SK-N-SH (cell line): Measurements from ENCODE around the gene CRLF1. TPM values are rescaled to one million over a fixed set of nuclear protein-coding genes. Genes with fewer than 3 reads are reported as not detected.

Experiments
- CTCF ChIA-PET: fragments of 300-600, 350-600 bp; formaldehyde crosslinking; extraction: SDS; loops from one replicate; lab custom pipeline; 2021; lab: Yijun Ruan, JAX
- POLR2A ChIA-PET: fragments of 350-600 bp; sonication (Branson Sonifier 250); formaldehyde crosslinking; extraction: SDS; loops from one replicate; lab custom pipeline; 2020; ENCODE audit warnings: antibody characterized with exemption, inconsistent platforms; lab: Yijun Ruan, JAX
- DNase-seq: peaks from one replicate; pipeline ENCODE4 v3.0.0; 2012
- H2AFZ ChIP-seq: fragments of 200-600 bp; sonication (generic); 2 replicates; pipeline ENCODE4 v1.8.1; 2016; ENCODE audit warnings: antibody characterized with exemption, mild to moderate bottlenecking, low read depth
- H3F3A ChIP-seq: fragments of 200-600 bp; sonication (generic); replicated peaks from 2 replicates; pipeline ENCODE3; 2016; ENCODE audit warnings: antibody characterized with exemption, mild to moderate bottlenecking; ENCODE audit not compliant: insufficient read depth
- H3K27ac ChIP-seq, 2 experiments: fragments of 200-500 bp in 1 of 2; fragments of 200-600 bp in 1 of 2; sonication (Bioruptor generic) in 1 of 2; sonication (generic), shearing (Covaris generic) in 1 of 2; 2 replicates each; pipeline versions ENCODE4 v1.5.1 to v1.6.1; 2014 to 2016; ENCODE audit warnings: low read depth in 2 of 2, inconsistent platforms in 1 of 2, low read length in 1 of 2, mild to moderate bottlenecking in 1 of 2, mixed read lengths in 1 of 2
- H3K27me3 ChIP-seq: fragments of 200-600 bp; sonication (generic), shearing (Covaris generic); 2 replicates; pipeline ENCODE4 v1.6.1; 2016; ENCODE audit warnings: mixed run types; ENCODE audit not compliant: insufficient read depth
- H3K36me3 ChIP-seq, 2 experiments: fragments of 200-500 bp in 1 of 2; fragments of 200-600 bp in 1 of 2; sonication (Bioruptor generic) in 1 of 2; sonication (generic) in 1 of 2; replicated peaks in 1 of 2; 2 replicates each; pipeline versions ENCODE3 to v1.5.1; 2014 to 2016; ENCODE audit warnings: low read length in 1 of 2, mild to moderate bottlenecking in 1 of 2; ENCODE audit not compliant: insufficient read depth in 2 of 2, control insufficient read depth in 1 of 2
- H3K4me1 ChIP-seq, 2 experiments: fragments of 200-500 bp in 1 of 2; fragments of 200-600 bp in 1 of 2; sonication (Bioruptor generic) in 1 of 2; sonication (generic), shearing (Covaris generic) in 1 of 2; 2 replicates each; pipeline versions ENCODE4 v1.5.1 to v1.6.1; 2014 to 2016; ENCODE audit warnings: low read depth in 1 of 2, low read length in 1 of 2, mixed run types in 1 of 2; ENCODE audit not compliant: insufficient read depth in 2 of 2, control insufficient read depth in 1 of 2
- H3K4me2 ChIP-seq: fragments of 200-600 bp; sonication (generic), shearing (Covaris generic); 2 replicates; pipeline ENCODE4 v1.6.1; 2017; ENCODE audit warnings: mixed run types
- H3K4me3 ChIP-seq, 2 experiments: fragments of 200-500 bp in 1 of 2; fragments of 200-600 bp in 1 of 2; sonication (Bioruptor generic) in 1 of 2; sonication (generic), shearing (Covaris generic) in 1 of 2; 2 replicates each; pipeline versions ENCODE4 v1.5.1 to v1.8.1; 2014 to 2016; ENCODE audit warnings: low read depth in 2 of 2, inconsistent platforms in 1 of 2, low read length in 1 of 2, mild to moderate bottlenecking in 1 of 2, mixed read lengths in 1 of 2, moderate library complexity in 1 of 2
- H3K79me2 ChIP-seq: fragments of 200-600 bp; sonication (generic); 2 replicates; pipeline ENCODE4 v1.8.1; 2017; ENCODE audit warnings: mild to moderate bottlenecking; ENCODE audit not compliant: insufficient read depth
- H3K9ac ChIP-seq: fragments of 200-600 bp; sonication (generic); 2 replicates; pipeline ENCODE4 v1.6.1; 2017; ENCODE audit warnings: mixed run types
- H3K9me2 ChIP-seq: fragments of 200-600 bp; sonication (generic); 2 replicates; pipeline ENCODE4 v1.6.1; 2017; ENCODE audit warnings: mixed run types
- H3K9me3 ChIP-seq: fragments of 200-600 bp; sonication (generic); 2 replicates; pipeline ENCODE4 v1.6.1; 2017; ENCODE audit warnings: mixed run types, mild to moderate bottlenecking, moderate library complexity
- H4K20me1 ChIP-seq: fragments of 200-600 bp; sonication (generic); 2 replicates; pipeline ENCODE4 v1.6.1; 2017; ENCODE audit warnings: mild to moderate bottlenecking, mixed run types; ENCODE audit not compliant: insufficient read depth
- FOXJ3 ChIP-seq: sonication (generic); formaldehyde crosslinking; IDR thresholded peaks from 2 replicates; pipeline ENCODE4 v1.5.1; 2020; ENCODE audit warnings: mild to moderate bottlenecking, missing genetic modification reagents
- MEF2A ChIP-seq: IDR thresholded peaks from 2 replicates; pipeline ENCODE4 v1.4.0; 2012; ENCODE audit warnings: low read depth, borderline replicate concordance
- NRF1 ChIP-seq: IDR thresholded peaks from 2 replicates; pipeline ENCODE4 v1.6.1; 2012; ENCODE audit warnings: low read depth, mild to moderate bottlenecking, low read length
- RFX5 ChIP-seq: IDR thresholded peaks from 2 replicates; pipeline ENCODE4 v1.6.1; 2012; ENCODE audit warnings: mild to moderate bottlenecking, improper control_type of control experiment, low read length
- YY1 ChIP-seq: IDR thresholded peaks from 2 replicates; pipeline ENCODE4 v1.4.0; 2012; ENCODE audit warnings: low read depth, mild to moderate bottlenecking
- WGBS: methylation state at CpG from one replicate; pipeline ENCODE4 v1.1.6; 2017; ENCODE audit warnings: low lambda C conversion rate; 5-methylcytosine and 5-hydroxymethylcytosine counted together
- polyA plus RNA-seq, 3 experiments: library from polyadenylated mRNA; depleted of rRNA; stranded (reverse); fragments of >200 nt; gene quantifications; 2 replicates each; pipeline ENCODE4 v1.2.3, GENCODE V29; 2012
- TF ChIP-seq, protein P1 (sequence below): IDR thresholded peaks from 2 replicates; pipeline ENCODE4 v1.6.1; 2012; ENCODE audit warnings: mild to moderate bottlenecking, low read depth, low read length, moderate library complexity
- TF ChIP-seq, protein P2 (sequence below): fragments of 150-350 bp; IDR thresholded peaks from 2 replicates; pipeline ENCODE4 v1.6.1; 2017; ENCODE audit warnings: antibody characterized with exemption, low read length, low read depth, borderline replicate concordance
- TF ChIP-seq, protein P3 (sequence below): fragments of 150-350 bp; IDR thresholded peaks from 2 replicates; pipeline ENCODE4 v1.6.1; 2016; ENCODE audit warnings: mild to moderate bottlenecking, low read depth, low read length

CRLF1 gene
- polyA plus RNA-seq, 1 of the 3 experiments (the other 2 are of a cell fraction): 0.71 TPM

DNA sequence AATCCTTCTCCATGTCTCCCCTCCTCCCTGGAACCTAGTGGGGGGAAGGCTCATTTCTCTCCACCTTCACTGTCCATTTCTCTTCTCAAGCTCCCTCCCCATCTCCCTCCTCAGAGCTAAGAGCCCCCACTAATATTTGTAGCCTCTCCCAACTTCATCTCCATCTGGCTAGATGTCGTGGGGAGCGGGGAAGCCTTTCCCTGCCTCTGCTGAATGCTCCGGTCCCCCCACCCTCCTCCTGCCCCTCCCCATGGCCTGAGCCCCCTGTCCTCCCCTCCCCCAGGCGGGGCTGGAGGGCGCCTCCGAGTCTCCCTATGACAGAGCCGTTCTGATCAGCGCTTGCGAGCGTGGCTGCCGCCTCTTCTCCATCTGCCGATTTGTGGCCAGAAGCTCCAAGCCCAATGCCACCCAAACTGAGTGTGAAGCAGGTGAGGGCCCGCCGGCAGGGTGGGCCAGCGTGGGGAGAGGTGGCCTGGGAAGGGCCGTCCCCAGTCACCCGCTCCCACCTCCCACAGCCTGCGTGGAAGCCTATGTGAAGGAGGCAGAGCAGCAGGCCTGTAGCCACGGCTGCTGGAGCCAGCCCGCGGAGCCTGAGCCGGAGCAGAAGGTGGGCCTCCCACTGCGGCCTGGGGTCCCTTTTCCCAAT lies 7.1 kb upstream of the CRLF1 start:
- Histone ChIP-seq H3K27ac (no peak overlapping the region), H3K4me3 (peak overlapping the region in 1 of 2 experiments; percentile 78; a peak in 1 of 4 replicates), H3K4me2 (peak overlapping the region; percentile 99), H3K9ac (no peak overlapping the region), H3F3A (peaks cover 14% of the 10 kb centered on the region), H4K20me1 (no peaks in the 10 kb centered on the region), H3K36me3 (no peaks in the 10 kb centered on the region), H3K9me3 (no peaks in the 10 kb centered on the region), H3K4me1 (peaks cover 15 to 19% of the 10 kb centered on the region in 2 experiments; a peak in 2 of 4 replicates), H3K9me2 (no peaks in the 10 kb centered on the region), H3K79me2 (no peaks in the 10 kb centered on the region), H2AFZ (no peak overlapping the region), H3K27me3 (peaks cover 36% of the 10 kb centered on the region)
- ChIA-PET CTCF (interaction anchor here (0.7 to 2.2 kb wide), 5 partner anchors 11 to 252 kb away, joined by 3 to 9 read pairs (median 4); no protein-coding TSS in a partner anchor), POLR2A (interaction anchor here (1.9 kb wide), 1 partner anchor 24 kb away, joined by 9 read pairs; no protein-coding TSS in a partner anchor)
- DNase-seq: no peak
- TF ChIP-seq, protein P1, sequence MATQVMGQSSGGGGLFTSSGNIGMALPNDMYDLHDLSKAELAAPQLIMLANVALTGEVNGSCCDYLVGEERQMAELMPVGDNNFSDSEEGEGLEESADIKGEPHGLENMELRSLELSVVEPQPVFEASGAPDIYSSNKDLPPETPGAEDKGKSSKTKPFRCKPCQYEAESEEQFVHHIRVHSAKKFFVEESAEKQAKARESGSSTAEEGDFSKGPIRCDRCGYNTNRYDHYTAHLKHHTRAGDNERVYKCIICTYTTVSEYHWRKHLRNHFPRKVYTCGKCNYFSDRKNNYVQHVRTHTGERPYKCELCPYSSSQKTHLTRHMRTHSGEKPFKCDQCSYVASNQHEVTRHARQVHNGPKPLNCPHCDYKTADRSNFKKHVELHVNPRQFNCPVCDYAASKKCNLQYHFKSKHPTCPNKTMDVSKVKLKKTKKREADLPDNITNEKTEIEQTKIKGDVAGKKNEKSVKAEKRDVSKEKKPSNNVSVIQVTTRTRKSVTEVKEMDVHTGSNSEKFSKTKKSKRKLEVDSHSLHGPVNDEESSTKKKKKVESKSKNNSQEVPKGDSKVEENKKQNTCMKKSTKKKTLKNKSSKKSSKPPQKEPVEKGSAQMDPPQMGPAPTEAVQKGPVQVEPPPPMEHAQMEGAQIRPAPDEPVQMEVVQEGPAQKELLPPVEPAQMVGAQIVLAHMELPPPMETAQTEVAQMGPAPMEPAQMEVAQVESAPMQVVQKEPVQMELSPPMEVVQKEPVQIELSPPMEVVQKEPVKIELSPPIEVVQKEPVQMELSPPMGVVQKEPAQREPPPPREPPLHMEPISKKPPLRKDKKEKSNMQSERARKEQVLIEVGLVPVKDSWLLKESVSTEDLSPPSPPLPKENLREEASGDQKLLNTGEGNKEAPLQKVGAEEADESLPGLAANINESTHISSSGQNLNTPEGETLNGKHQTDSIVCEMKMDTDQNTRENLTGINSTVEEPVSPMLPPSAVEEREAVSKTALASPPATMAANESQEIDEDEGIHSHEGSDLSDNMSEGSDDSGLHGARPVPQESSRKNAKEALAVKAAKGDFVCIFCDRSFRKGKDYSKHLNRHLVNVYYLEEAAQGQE: no peak
- TF ChIP-seq NRF1: no peak
- TF ChIP-seq, protein P2, sequence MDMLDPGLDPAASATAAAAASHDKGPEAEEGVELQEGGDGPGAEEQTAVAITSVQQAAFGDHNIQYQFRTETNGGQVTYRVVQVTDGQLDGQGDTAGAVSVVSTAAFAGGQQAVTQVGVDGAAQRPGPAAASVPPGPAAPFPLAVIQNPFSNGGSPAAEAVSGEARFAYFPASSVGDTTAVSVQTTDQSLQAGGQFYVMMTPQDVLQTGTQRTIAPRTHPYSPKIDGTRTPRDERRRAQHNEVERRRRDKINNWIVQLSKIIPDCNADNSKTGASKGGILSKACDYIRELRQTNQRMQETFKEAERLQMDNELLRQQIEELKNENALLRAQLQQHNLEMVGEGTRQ: no peak
- WGBS: 90% methylated on average over 15 of the region's 23 CpGs

DNA sequence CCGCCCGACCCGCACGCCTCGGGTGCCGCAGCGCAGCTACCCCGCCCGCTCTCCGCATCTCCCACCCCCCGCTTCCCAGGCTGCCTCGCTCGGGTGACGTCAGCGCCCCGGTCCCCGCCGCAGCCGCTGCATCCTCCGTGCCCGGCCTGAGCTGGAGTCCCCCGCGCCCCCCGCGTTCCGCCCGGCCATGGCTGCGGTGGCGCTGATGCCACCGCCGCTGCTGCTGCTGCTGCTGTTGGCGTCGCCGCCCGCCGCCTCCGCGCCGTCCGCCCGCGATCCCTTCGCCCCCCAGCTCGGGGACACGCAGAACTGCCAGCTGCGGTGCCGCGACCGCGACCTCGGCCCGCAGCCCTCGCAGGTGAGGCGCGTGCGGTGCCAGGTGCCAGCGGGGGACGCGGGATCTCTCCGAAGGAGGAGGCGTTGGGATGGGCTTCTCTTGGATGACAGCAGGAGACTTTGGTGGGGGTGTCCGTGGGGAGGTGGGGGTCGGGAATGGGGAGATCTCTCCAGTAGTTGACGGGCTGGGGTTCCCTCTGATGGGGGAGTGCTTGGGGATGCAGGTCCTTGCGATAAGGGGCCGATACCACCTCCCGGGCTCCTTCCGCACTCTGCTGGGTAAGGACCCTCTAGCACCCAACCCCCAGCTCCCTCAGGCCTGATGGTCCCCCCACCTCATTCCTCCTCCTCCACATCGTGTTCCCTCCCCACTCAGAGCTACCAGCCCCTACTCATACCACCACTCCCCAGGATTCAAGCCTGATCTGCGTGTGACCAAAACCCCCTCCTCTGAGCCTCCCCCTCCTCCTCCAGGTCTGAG lies 6.4 kb upstream of the CRLF1 start, which contains the start of gene TMEM59L:
Gene TMEM59L (plus strand): TSS at position 99 of the 817 bp plus-strand sequence. CDS start 89 bp downstream, at position 188.
- Histone ChIP-seq H3K79me2 (no peaks in the 10 kb centered on the region), H3K4me2 (peak within 1 kb of the TSS; percentile 99), H4K20me1 (no peaks in the 10 kb centered on the region), H3K9me2 (no peaks in the 10 kb centered on the region), H3K36me3 (no peaks in the 10 kb centered on the region), H3K9me3 (no peaks in the 10 kb centered on the region), H3K27ac (peak within 1 kb of the TSS in 1 of 2 experiments; percentile 28; a peak in 1 of 4 replicates), H3K9ac (peak within 1 kb of the TSS; percentile 45; the same call in 1 of the 2 replicates), H3F3A (peaks cover 18% of the 10 kb centered on the region), H3K27me3 (peaks cover 44% of the 10 kb centered on the region), H3K4me1 (peaks cover 15 to 19% of the 10 kb centered on the region in 2 experiments; a peak in 2 of 4 replicates), H3K4me3 (peak within 1 kb of the TSS; percentile 73 to 78), H2AFZ (peak within 1 kb of the TSS; percentile 74)
- 29% methylated on average over 9 of the region's 70 CpGs for WGBS
- DNase-seq: peak; percentile 95
- CTCF ChIA-PET: interaction anchor here (0.6 to 2.2 kb wide), 12 partner anchors 10 to 562 kb away, joined by 3 to 13 read pairs (median 4); partner anchors contain the start of gene REX1BD
- no peak for TF ChIP-seq RFX5
- TF ChIP-seq NRF1: no peak
- TF ChIP-seq MEF2A: no peak
- TF ChIP-seq, protein P2: no peak
- TF ChIP-seq FOXJ3 (CRISPR knock-in tag): no peak
- TF ChIP-seq, protein P3, sequence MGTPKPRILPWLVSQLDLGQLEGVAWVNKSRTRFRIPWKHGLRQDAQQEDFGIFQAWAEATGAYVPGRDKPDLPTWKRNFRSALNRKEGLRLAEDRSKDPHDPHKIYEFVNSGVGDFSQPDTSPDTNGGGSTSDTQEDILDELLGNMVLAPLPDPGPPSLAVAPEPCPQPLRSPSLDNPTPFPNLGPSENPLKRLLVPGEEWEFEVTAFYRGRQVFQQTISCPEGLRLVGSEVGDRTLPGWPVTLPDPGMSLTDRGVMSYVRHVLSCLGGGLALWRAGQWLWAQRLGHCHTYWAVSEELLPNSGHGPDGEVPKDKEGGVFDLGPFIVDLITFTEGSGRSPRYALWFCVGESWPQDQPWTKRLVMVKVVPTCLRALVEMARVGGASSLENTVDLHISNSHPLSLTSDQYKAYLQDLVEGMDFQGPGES: no peak
- no peak for TF ChIP-seq YY1
- POLR2A ChIA-PET: interaction anchor here (1.0 to 1.9 kb wide), 2 partner anchors 11 to 23 kb away, joined by 3 to 9 read pairs; no protein-coding TSS in a partner anchor
